IgD-negative memory B cell (primary cell): ENCODE results near the gene FRAS1. TPM values are rescaled to one million over a fixed set of nuclear protein-coding genes. Genes with fewer than 3 reads are reported as not detected.
A peak's percentile ranks its signal among the peaks of the same experiment; 100 is the strongest.

Experiments used
- H3K27ac Mint-ChIP-seq, 3 donors: one replicate each; pipeline ENCODE4 v1.8.0; 2020 to 2022; ENCODE audit warnings: mild to moderate bottlenecking in 3 of 3, mixed read lengths in 3 of 3, moderate library complexity in 1 of 3
- H3K27me3 Mint-ChIP-seq: one replicate; pipeline ENCODE4 v1.8.0; 2021; ENCODE audit warnings: mixed read lengths
- H3K36me3 Mint-ChIP-seq: one replicate; pipeline ENCODE4 v1.8.0; 2020; ENCODE audit warnings: mild to moderate bottlenecking, mixed read lengths
- H3K4me1 Mint-ChIP-seq, 3 donors: one replicate each; pipeline ENCODE4 v1.8.0; 2020 to 2022; ENCODE audit warnings: mixed read lengths in 3 of 3, mild to moderate bottlenecking in 1 of 3
- H3K4me3 Mint-ChIP-seq, 4 donors: one replicate each; pipeline ENCODE4 v1.8.0; 2020 to 2022; ENCODE audit warnings: mild to moderate bottlenecking in 4 of 4, mixed read lengths in 4 of 4, moderate library complexity in 3 of 4
- H3K9me3 Mint-ChIP-seq, 3 donors: one replicate each; pipeline ENCODE4 v1.8.0; 2020 to 2021; ENCODE audit warnings: mixed read lengths in 3 of 3, mild to moderate bottlenecking in 1 of 3
- polyA plus RNA-seq: library from polyadenylated mRNA; unstranded; fragments of 300-500 nt; fragmentation: Illumina TruSeq; gene quantifications from one replicate; pipeline ENCODE4 v1.2.3, GENCODE V29; 2021

FRAS1 gene
- polyA plus RNA-seq, 1 donor from 2014 or later, result not detected

DNA sequence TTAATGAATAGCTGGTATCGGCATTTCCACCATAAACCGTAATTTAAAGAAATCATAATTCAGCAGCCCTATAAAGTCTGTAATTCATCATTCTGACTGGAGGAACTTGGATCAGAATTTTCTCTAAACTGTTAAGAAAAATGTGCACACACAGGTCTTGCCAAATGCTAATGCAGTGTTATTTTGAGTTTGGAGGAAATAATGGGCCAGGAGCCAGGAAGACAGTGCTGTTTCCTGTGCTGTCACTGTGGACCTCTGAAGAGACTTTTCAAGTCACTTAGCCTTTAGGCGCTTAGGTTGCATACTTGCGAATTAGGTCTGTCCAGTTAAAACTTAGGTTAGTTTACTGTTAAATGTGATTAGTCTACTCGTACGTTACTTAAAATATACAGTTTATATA lies 357.0 kb downstream of the FRAS1 start:
- Mint-ChIP-seq H3K4me3 (no peak overlapping the region), H3K27ac (no peak overlapping the region), H3K36me3 (no peaks in the 10 kb centered on the region), H3K4me1 (no peaks in the 10 kb centered on the region), H3K27me3 (peaks cover 4% of the 10 kb centered on the region), H3K9me3 (peaks cover 0 to 2% (median 0%) of the 10 kb centered on the region in 3 donors)

DNA sequence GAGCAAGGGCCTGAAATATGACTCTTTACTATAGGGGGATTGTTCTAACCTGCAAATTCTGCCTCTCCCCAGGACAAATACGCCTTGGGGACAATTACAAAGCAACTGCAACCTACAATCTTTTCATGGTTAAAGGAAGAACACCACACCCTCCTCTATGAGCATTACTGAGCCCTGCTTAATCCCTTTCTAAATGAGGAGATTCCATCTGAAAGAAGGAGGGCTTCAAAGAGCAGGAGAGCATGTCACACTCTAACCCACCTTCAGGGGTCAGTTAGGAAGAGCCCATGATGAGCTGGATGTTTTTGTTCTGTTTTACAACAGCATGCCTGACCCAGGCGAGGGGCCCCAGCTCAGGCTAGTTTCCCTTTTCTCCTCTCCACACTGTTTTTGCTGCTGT lies 360.5 kb downstream of the FRAS1 start:
- peaks cover 0 to 3% (median 0%) of the 10 kb centered on the region in 3 donors for H3K9me3 Mint-ChIP-seq
- H3K36me3 Mint-ChIP-seq, result no peaks in the 10 kb centered on the region
- H3K4me1 Mint-ChIP-seq, result no peaks in the 10 kb centered on the region
- no peak overlapping the region for H3K27ac Mint-ChIP-seq
- H3K27me3 Mint-ChIP-seq, result peaks cover 9% of the 10 kb centered on the region
- no peak overlapping the region for H3K4me3 Mint-ChIP-seq

DNA sequence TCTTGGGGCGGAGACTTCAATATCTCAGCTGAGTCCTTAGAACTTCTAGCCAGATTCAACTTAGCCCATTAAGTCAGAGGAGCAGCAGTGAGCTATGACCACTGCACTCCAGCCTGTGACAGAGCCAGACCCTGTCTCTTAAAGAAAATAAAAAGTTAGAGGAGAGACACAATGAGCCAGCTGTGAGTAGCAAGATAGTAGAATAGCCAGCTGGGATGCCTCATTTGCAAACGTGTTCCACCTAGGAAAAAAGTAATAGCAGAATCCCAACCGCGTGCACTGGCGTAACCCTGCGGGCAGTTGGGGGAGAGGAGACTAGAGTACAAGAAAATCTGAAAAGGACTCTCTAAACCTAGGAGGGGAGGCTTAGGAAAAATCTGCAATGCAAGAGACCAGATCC lies 361.3 kb downstream of the FRAS1 start:
- Mint-ChIP-seq H3K27ac (no peak overlapping the region), H3K36me3 (no peaks in the 10 kb centered on the region), H3K4me1 (no peaks in the 10 kb centered on the region), H3K9me3 (peaks cover 0 to 3% (median 0%) of the 10 kb centered on the region in 3 donors), H3K27me3 (peaks cover 9% of the 10 kb centered on the region), H3K4me3 (no peak overlapping the region)

DNA sequence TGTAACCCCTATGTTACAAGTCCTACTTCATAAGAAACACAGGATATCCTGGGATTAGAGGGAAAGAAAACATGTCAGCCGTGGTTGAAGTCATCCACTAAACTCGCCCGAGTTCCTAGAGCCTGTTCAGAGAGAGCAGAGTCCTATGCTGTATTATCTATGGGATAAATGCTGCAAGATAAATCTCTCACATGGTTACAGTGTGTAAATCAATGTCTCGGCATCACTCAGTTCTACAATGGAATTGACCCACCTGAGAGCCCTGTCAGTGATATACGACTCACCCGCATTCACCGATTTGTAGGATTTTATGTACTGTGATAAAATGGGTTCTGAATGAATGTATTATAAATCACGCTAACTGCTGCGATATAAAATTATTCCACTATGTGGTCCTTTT lies 366.7 kb downstream of the FRAS1 start:
- Mint-ChIP-seq H3K4me1 (peaks cover 0 to 2% (median 0%) of the 10 kb centered on the region in 3 donors), H3K4me3 (no peak overlapping the region), H3K36me3 (no peaks in the 10 kb centered on the region), H3K27me3 (peaks cover 6% of the 10 kb centered on the region), H3K9me3 (peaks cover 0 to 3% (median 0%) of the 10 kb centered on the region in 3 donors), H3K27ac (no peak overlapping the region)

DNA sequence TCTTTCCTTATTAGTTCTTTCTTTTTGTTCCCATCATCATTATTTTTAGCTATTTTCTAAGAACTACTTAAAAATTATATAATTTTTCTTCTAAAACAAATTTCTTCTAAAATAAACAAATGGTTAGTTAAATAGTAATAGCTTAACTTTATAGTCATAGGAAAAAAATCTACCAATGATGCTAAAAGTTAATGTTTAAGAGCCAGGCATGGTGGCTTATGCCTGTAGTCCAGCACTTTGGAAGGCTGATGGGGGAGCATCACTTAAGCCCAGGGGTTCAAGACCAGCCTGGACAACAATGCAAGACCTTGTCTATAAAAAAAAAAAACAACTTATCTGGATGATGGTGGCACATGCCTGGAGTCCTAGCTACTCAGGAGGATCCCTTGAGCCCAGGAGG lies 367.3 kb downstream of the FRAS1 start:
- peaks cover 0 to 3% (median 0%) of the 10 kb centered on the region in 3 donors for H3K9me3 Mint-ChIP-seq
- no peaks in the 10 kb centered on the region for H3K36me3 Mint-ChIP-seq
- H3K4me3 Mint-ChIP-seq, result no peak overlapping the region
- peaks cover 0 to 2% (median 0%) of the 10 kb centered on the region in 3 donors for H3K4me1 Mint-ChIP-seq
- H3K27ac Mint-ChIP-seq, result no peak overlapping the region
- H3K27me3 Mint-ChIP-seq, result peaks cover 6% of the 10 kb centered on the region

DNA sequence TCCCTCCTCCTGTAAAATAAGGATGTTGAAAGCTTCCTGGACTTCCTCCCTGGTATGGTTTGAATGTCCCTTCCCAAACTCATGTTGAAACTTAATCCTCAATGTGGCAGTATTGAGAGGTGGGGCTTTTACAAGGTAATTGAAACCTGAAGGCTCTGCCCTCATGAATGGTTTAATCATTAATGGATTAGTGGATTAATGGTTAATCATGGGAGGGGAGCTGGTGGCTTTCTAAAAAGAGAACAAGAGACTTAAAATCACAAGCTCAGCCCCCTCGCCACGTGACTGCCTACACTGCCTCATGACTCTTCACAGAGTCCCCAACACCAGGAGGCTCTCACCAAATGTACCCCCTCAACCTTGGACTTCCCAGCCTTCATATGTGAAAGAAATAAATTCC lies 369.8 kb downstream of the FRAS1 start:
- Mint-ChIP-seq H3K4me1 (peaks cover 0 to 2% (median 0%) of the 10 kb centered on the region in 3 donors), H3K27me3 (peaks cover 4% of the 10 kb centered on the region), H3K4me3 (no peak overlapping the region), H3K9me3 (peaks cover 0 to 2% (median 0%) of the 10 kb centered on the region in 3 donors), H3K36me3 (no peaks in the 10 kb centered on the region), H3K27ac (no peak overlapping the region)

DNA sequence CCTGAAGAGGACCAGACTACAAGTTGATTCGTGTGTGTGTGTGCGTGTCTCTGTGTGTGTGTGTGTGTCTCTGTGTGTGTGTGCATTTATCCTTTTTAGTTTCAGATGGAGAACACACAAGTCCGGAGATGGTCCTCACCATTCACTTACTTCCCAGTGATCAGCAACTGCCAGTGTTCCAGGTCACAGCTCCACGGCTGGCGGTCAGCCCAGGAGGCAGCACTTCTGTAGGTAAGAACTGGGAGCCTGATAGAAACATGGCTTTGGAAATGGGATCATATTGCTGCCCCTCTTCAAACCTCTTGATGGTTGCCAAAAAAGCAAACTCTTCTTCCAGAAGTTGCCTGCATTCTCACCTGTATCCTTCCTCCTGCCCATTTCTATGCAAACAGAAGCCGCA lies 371.9 kb downstream of the FRAS1 start:
- no peak overlapping the region for H3K27ac Mint-ChIP-seq
- H3K4me3 Mint-ChIP-seq, result no peak overlapping the region
- no peaks in the 10 kb centered on the region for H3K36me3 Mint-ChIP-seq
- peaks cover 8% of the 10 kb centered on the region for H3K27me3 Mint-ChIP-seq
- H3K9me3 Mint-ChIP-seq, result no peaks in the 10 kb centered on the region
- H3K4me1 Mint-ChIP-seq, result peaks cover 0 to 2% (median 0%) of the 10 kb centered on the region in 3 donors

DNA sequence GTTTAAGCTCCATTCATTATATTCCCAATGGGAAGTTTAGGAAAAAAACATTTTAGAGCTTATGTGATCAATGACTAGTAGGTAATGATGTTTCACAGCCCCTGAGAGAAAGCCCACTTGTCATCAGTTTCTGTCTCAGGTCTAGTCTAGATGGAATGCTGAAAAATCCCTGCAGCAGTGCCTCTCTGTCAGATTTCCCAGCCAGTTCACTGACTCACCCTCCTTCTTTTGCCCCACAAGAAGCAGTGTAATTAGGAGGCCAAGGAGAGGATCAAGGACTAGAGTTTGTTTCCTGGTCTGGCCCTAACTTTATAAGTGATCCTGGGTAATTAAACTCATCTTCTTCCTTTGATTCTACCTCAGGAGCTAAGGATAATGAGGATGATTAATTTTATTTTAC lies 375.8 kb downstream of the FRAS1 start:
- Mint-ChIP-seq H3K9me3 (no peaks in the 10 kb centered on the region), H3K4me3 (no peak overlapping the region), H3K36me3 (no peaks in the 10 kb centered on the region), H3K4me1 (no peaks in the 10 kb centered on the region), H3K27ac (no peak overlapping the region), H3K27me3 (peaks cover 8% of the 10 kb centered on the region)

DNA sequence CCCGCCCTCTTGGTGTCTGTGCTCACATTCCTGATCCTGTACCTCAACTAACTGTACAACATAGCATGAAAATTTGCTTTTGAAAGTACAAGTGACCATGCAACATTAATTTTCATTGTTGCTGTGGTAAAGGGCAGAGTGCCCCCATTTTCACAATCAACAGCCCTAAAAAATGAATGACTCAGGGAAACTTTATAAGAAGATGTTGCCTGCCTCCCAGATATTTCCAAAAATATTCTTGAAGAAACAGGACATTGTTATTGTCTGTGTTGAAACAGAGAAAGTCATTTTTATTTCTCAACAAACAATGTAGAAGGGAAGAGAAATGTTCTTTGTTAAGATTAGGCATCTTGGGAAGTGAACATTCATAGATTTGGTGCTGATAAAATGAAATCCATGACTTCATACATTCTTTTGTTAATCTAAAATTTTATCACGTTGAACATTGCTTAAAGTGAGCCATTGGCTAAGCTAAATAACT lies 380.5 kb downstream of the FRAS1 start:
- H3K27ac Mint-ChIP-seq, result no peak overlapping the region
- H3K36me3 Mint-ChIP-seq, result no peaks in the 10 kb centered on the region
- peaks cover 6% of the 10 kb centered on the region for H3K27me3 Mint-ChIP-seq
- H3K9me3 Mint-ChIP-seq, result peaks cover 0 to 4% (median 0%) of the 10 kb centered on the region in 3 donors
- H3K4me1 Mint-ChIP-seq, result no peaks in the 10 kb centered on the region
- no peak overlapping the region for H3K4me3 Mint-ChIP-seq

DNA sequence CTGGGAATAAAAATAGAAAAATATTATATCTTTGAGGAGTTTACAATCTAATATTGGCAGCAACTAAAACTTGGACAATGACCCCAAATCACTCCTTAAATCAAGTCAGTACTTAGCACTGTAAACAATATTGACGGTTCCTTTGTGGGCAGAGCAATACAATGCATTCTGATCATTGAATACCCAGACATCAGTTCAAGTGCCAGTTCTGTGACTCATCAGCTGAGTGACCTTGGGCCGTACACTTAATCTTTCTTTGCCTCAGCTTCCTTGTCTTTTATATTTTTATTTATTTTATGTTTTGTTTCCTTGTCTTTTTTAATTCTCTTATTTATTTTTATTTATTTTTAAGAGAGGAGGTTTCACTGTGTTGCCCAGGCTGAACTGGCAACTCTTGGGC lies 382.2 kb downstream of the FRAS1 start:
- H3K27ac Mint-ChIP-seq, result no peak overlapping the region
- no peaks in the 10 kb centered on the region for H3K36me3 Mint-ChIP-seq
- no peak overlapping the region for H3K4me3 Mint-ChIP-seq
- H3K27me3 Mint-ChIP-seq, result peaks cover 3% of the 10 kb centered on the region
- no peaks in the 10 kb centered on the region for H3K4me1 Mint-ChIP-seq
- peaks cover 0 to 4% (median 0%) of the 10 kb centered on the region in 3 donors for H3K9me3 Mint-ChIP-seq

DNA sequence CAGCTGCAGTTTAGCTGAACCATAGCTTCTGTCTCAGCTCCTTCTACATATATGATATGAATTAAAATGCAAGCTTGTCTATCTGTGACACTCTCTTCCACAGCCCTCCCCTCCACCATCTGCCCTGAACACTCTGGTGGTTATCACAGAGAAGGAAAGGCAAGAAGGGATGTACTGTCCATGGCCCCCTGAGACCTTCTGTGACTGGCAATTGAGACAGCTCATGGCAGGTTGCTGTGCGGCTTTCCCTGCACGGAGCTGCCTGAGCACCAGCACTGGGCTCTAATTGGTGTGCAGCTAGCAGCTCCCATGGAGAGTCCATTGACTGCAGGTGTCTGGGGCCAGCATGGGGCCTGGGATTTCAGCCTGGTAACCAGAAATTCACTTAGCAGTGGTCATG lies 384.6 kb downstream of the FRAS1 start:
- no peak overlapping the region for H3K4me3 Mint-ChIP-seq
- no peaks in the 10 kb centered on the region for H3K36me3 Mint-ChIP-seq
- H3K27ac Mint-ChIP-seq, result no peak overlapping the region
- H3K4me1 Mint-ChIP-seq, result no peaks in the 10 kb centered on the region
- H3K27me3 Mint-ChIP-seq, result peaks cover 3% of the 10 kb centered on the region
- H3K9me3 Mint-ChIP-seq, result peaks cover 0 to 4% (median 0%) of the 10 kb centered on the region in 3 donors

DNA sequence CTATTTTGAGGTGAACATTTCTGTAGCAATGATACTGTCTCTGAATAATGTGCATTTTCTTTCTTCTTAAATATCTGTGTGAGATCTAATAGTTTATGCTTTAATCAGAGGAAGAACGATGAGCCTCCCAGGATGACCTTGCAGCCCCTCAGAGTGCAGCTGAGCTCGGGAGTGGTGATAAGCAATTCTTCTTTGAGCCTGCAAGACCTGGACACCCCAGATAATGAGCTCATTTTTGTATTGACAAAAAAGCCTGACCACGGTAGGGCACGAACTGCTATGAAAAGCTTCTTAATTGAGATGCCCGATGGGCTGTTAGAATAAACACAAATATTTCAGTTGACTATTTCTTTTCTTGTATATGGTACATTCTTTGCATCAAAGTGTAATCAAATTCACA lies 389.5 kb downstream of the FRAS1 start:
- Mint-ChIP-seq H3K4me1 (peaks cover 2 to 6% (median 4%) of the 10 kb centered on the region in 3 donors), H3K4me3 (no peak overlapping the region), H3K27me3 (no peaks in the 10 kb centered on the region), H3K9me3 (peaks cover 0 to 2% (median 0%) of the 10 kb centered on the region in 3 donors), H3K27ac (no peak overlapping the region), H3K36me3 (no peaks in the 10 kb centered on the region)

DNA sequence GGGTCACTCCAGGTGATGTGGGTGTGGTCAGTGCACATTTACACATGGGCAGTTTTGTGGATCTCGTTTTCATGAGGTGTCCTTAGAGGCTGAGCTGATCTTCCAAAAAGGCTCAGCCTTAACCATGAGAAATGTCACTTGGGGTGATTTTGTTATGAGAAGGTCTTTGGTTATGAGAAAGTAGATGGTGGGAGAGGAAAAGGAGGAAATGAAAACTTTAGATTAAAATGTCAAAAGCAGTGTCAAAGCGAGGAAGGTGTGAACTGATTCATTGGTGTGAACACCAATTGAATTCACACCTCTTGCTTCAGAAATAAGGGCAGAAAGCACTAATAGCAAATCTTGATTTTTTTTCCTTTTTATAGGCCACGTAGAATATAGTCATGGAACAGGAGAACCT lies 394.3 kb downstream of the FRAS1 start:
- H3K27me3 Mint-ChIP-seq, result peaks cover 4% of the 10 kb centered on the region
- peak overlapping the region in 1 of 4 donors; percentile 17 for H3K4me3 Mint-ChIP-seq
- H3K4me1 Mint-ChIP-seq, result peaks cover 2 to 6% (median 4%) of the 10 kb centered on the region in 3 donors
- no peak overlapping the region for H3K27ac Mint-ChIP-seq
- peaks cover 1% of the 10 kb centered on the region for H3K36me3 Mint-ChIP-seq
- H3K9me3 Mint-ChIP-seq, result peaks cover 0 to 2% (median 0%) of the 10 kb centered on the region in 3 donors

DNA sequence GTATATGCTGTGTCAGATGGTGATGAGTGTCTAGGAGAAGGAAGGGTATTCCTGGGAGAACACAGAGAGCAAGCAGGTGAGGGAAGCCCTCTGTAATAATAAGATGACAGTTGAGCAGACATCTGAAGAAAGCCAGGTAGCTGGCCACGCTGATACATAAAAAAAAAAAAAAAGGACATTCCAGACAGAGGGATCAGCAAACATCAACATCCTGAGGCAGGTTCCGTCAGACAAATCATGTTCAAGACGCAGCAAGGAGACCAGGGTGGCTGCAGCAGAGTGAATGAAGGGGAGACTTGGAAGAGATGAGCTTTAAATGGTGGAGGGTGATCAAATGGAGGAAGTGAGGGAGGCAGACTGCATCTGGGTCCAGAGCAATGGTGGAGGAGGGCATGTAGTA lies 396.9 kb downstream of the FRAS1 start:
- Mint-ChIP-seq H3K4me1 (peaks cover 0 to 2% (median 1%) of the 10 kb centered on the region in 3 donors), H3K27ac (no peak overlapping the region), H3K9me3 (peaks cover 0 to 2% (median 0%) of the 10 kb centered on the region in 3 donors), H3K27me3 (peaks cover 4% of the 10 kb centered on the region), H3K4me3 (no peak overlapping the region), H3K36me3 (peaks cover 1% of the 10 kb centered on the region)

DNA sequence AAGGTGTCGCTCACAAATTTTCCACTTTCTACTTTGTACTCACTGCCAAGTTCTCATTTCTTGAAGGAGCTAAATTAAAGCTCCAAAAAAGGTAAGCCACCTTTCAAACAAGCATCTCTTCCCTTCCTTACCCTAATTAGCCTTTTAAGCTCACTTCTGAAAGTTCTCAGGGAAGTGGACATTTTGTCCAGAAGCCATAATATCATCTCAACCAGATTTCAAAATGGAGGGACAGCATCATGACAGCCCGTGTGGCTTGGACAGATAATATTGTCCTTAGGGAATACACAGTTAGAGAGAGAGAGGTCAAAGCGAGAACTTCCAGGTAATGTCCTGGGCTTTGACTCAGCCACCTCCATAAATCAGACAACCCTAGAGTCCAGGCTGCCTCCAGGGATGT lies 400.6 kb downstream of the FRAS1 start:
- Mint-ChIP-seq H3K27me3 (peaks cover 4% of the 10 kb centered on the region), H3K4me3 (no peak overlapping the region), H3K36me3 (peaks cover 1% of the 10 kb centered on the region), H3K4me1 (no peaks in the 10 kb centered on the region), H3K27ac (no peak overlapping the region), H3K9me3 (no peaks in the 10 kb centered on the region)

DNA sequence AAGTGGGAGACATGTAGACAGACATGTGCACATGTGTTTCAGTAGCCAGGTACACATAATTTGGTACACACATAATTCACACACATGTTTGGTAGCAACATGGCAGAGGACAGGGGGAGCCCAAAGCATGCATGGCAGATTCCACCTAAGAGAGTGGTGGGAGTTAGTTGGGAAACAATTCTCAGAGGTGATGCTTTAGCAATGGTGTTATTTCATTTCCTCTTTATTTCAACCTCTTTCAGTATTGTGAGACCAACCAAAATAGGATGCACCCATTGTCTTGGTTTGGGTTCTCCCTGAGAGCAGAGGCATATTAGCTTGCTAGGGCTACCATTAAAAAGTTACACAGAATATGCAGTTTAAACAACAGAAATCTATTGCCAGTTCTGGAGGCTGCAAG lies 402.2 kb downstream of the FRAS1 start:
- Mint-ChIP-seq H3K9me3 (no peaks in the 10 kb centered on the region), H3K27ac (no peak overlapping the region), H3K27me3 (no peaks in the 10 kb centered on the region), H3K4me3 (no peak overlapping the region), H3K36me3 (no peaks in the 10 kb centered on the region), H3K4me1 (no peaks in the 10 kb centered on the region)
